Stimulated activated naive CD8-positive, alpha-beta T cell treated with anti-CD3 and anti-CD28 coated beads, Interleukin-15, Interleukin-2, amounts not matched to agents 100 ng/mL and 50 ng/mL, for 24 hours (primary cell): ENCODE measurements around the gene NFATC2.
A peak's percentile ranks its signal among the peaks of the same experiment; 100 is the strongest.

Experiments
- H3K27ac Mint-ChIP-seq: one replicate; pipeline ENCODE4 v1.8.0; 2021; ENCODE audit warnings: mild to moderate bottlenecking, mixed read lengths
- H3K27me3 Mint-ChIP-seq: one replicate; pipeline ENCODE4 v1.8.0; 2021; ENCODE audit warnings: mixed read lengths
- H3K36me3 Mint-ChIP-seq: one replicate; pipeline ENCODE4 v1.8.0; 2021; ENCODE audit warnings: low read depth, mixed read lengths
- H3K4me1 Mint-ChIP-seq: one replicate; pipeline ENCODE4 v1.8.0; 2021; ENCODE audit warnings: low read depth, mixed read lengths
- H3K4me3 Mint-ChIP-seq: one replicate; pipeline ENCODE4 v1.8.0; 2021; ENCODE audit warnings: mild to moderate bottlenecking, mixed read lengths
- H3K9me3 Mint-ChIP-seq: one replicate; pipeline ENCODE4 v1.8.0; 2021; ENCODE audit warnings: mixed read lengths

Gene NFATC2

GRCh38 chr20:51447097-51447764 is 95.3 kb downstream of the NFATC2 start:
- Mint-ChIP-seq H3K27me3 (no peaks in the 10 kb centered on the region), H3K36me3 (peaks cover 70% of the 10 kb centered on the region), H3K4me1 (peaks cover 34% of the 10 kb centered on the region), H3K4me3 (no peak overlapping the region), H3K9me3 (no peaks in the 10 kb centered on the region), H3K27ac (peak overlapping the region; percentile 67)

DNA sequence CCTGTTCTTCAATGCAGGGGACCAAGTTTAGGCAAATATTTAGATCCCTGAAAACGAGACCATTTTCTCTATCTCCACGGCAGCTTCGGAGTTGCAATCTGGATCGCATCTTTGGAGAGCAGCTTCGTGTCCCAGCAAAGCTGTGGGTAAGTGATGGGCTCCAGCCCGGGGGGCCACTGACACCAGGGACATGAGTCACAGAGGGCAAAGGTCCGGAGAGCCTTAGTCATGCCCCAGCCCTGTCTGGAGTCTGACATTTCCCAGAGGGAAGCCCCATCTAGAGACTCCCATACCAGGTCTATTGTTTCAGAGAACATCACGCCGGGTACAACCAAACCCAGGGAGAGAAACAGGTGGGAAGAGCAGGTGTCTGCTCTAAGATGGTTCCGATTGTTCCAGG is 95.9 kb downstream of the NFATC2 start:
- Mint-ChIP-seq H3K27me3 (no peaks in the 10 kb centered on the region), H3K27ac (no peak overlapping the region), H3K36me3 (peaks cover 67% of the 10 kb centered on the region), H3K9me3 (no peaks in the 10 kb centered on the region), H3K4me3 (no peak overlapping the region), H3K4me1 (peaks cover 34% of the 10 kb centered on the region)

- no peak overlapping the region for H3K27ac Mint-ChIP-seq
- H3K9me3 Mint-ChIP-seq, result no peaks in the 10 kb centered on the region
- H3K4me1 Mint-ChIP-seq, result peaks cover 34% of the 10 kb centered on the region
- no peak overlapping the region for H3K4me3 Mint-ChIP-seq
- peaks cover 65% of the 10 kb centered on the region for H3K36me3 Mint-ChIP-seq
- no peaks in the 10 kb centered on the region for H3K27me3 Mint-ChIP-seq
Measured at GRCh38 chr20:51446230-51446629, 96.3 kb downstream of the NFATC2 start.

DNA sequence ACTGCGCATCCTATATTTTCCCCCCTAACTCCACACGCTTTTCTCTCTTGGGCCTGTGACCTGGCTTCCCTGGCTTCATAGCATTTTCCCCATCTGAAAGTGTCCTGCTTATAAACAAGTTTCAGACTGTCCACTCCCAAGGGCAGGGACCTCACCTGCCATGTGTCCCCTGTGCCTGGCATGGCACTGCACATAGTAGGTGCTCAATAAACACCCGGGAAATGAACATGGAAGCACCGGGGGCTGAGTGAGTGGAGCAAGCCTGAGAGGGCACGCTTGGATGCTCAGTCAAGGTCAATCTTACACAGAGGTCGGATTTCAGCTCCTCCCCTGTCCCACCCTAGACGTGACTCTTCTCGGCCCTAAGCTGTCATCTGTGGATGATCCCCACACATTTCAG is 96.9 kb downstream of the NFATC2 start:
- peaks cover 66% of the 10 kb centered on the region for H3K36me3 Mint-ChIP-seq
- H3K27me3 Mint-ChIP-seq, result no peaks in the 10 kb centered on the region
- no peaks in the 10 kb centered on the region for H3K9me3 Mint-ChIP-seq
- H3K4me3 Mint-ChIP-seq, result no peak overlapping the region
- no peak overlapping the region for H3K27ac Mint-ChIP-seq
- H3K4me1 Mint-ChIP-seq, result peaks cover 37% of the 10 kb centered on the region

GRCh38 chr20:51444922-51445438 is 97.5 kb downstream of the NFATC2 start:
- no peaks in the 10 kb centered on the region for H3K27me3 Mint-ChIP-seq
- peaks cover 69% of the 10 kb centered on the region for H3K36me3 Mint-ChIP-seq
- H3K4me3 Mint-ChIP-seq, result no peak overlapping the region
- H3K27ac Mint-ChIP-seq, result peak overlapping the region; percentile 52
- H3K4me1 Mint-ChIP-seq, result peaks cover 41% of the 10 kb centered on the region
- no peaks in the 10 kb centered on the region for H3K9me3 Mint-ChIP-seq

DNA sequence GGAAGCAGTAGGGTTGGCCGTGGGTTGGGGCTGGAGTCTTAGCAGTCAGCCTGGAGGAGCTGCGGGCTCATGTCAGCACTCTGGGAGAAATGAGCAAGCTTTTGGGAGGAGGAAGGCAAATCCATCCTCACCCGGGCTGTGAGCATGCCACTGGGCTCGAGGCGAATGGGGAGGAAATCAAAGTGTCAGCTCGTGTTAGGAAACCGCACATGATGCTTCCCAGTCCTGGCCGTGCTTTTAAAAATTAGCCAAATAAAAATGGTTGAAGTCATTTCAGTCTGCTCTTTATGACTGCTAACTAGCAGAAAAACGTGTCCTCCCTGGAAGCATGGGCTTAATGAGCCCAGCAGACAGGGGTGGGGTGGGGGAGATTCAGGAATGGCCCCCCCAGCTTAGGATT is 98.1 kb downstream of the NFATC2 start:
- H3K4me1 Mint-ChIP-seq, result peaks cover 45% of the 10 kb centered on the region
- no peaks in the 10 kb centered on the region for H3K9me3 Mint-ChIP-seq
- peak overlapping the region; percentile 52 for H3K27ac Mint-ChIP-seq
- no peak overlapping the region for H3K4me3 Mint-ChIP-seq
- no peaks in the 10 kb centered on the region for H3K27me3 Mint-ChIP-seq
- H3K36me3 Mint-ChIP-seq, result peaks cover 68% of the 10 kb centered on the region

- no peaks in the 10 kb centered on the region for H3K27me3 Mint-ChIP-seq
- peaks cover 74% of the 10 kb centered on the region for H3K36me3 Mint-ChIP-seq
- peaks cover 52% of the 10 kb centered on the region for H3K4me1 Mint-ChIP-seq
- no peaks in the 10 kb centered on the region for H3K9me3 Mint-ChIP-seq
- H3K4me3 Mint-ChIP-seq, result no peak overlapping the region
- no peak overlapping the region for H3K27ac Mint-ChIP-seq
Measured at GRCh38 chr20:51442602-51443001, 99.9 kb downstream of the NFATC2 start.

GRCh38 chr20:51440589-51440988 is 101.9 kb downstream of the NFATC2 start:
- Mint-ChIP-seq H3K27ac (no peak overlapping the region), H3K9me3 (no peaks in the 10 kb centered on the region), H3K4me3 (no peak overlapping the region), H3K27me3 (no peaks in the 10 kb centered on the region), H3K36me3 (peaks cover 65% of the 10 kb centered on the region), H3K4me1 (peaks cover 39% of the 10 kb centered on the region)

GRCh38 chr20:51439160-51439689 is 103.3 kb downstream of the NFATC2 start:
- Mint-ChIP-seq H3K4me3 (no peak overlapping the region), H3K36me3 (peaks cover 66% of the 10 kb centered on the region), H3K4me1 (peaks cover 38% of the 10 kb centered on the region), H3K27ac (no peak overlapping the region), H3K9me3 (no peaks in the 10 kb centered on the region), H3K27me3 (no peaks in the 10 kb centered on the region)

- H3K36me3 Mint-ChIP-seq, result peaks cover 60% of the 10 kb centered on the region
- no peak overlapping the region for H3K4me3 Mint-ChIP-seq
- H3K9me3 Mint-ChIP-seq, result no peaks in the 10 kb centered on the region
- H3K4me1 Mint-ChIP-seq, result peaks cover 39% of the 10 kb centered on the region
- H3K27me3 Mint-ChIP-seq, result no peaks in the 10 kb centered on the region
- no peak overlapping the region for H3K27ac Mint-ChIP-seq
Measured at GRCh38 chr20:51438136-51438535, 104.4 kb downstream of the NFATC2 start.

DNA sequence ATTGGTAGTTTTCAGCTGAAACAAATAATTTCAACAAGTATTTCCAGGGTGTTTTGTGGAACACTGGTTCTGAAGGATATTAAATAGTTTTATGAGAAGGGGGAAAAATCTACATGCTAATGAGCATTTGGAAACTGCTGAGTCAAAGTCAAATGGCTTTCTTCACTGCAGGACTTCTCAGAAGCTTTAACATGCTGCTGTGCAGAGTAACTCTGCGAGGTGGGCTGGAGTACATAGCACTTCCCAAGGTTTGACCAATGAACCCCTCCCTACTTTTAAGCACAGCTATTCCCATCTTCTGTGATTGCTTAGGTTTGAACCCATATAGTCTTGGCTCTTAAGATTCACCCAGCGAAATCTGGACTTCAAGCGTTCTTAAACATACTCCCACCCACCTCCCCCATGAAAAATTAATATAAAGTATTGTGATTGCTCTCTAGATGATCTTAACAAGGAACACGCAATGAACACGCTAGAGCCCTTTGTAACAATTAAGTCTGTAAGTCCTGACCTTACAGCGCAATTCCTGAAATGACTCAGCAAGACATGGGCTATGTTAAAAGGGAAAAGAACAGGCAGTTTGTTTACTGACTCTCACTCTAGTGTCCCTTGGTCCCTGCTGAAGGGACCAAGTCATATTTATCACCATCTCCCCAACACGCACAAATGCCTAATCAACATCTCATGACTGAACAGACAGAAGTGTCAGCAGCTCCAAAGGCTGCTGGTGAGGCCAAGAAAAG is 105.2 kb downstream of the NFATC2 start:
- peaks cover 61% of the 10 kb centered on the region for H3K36me3 Mint-ChIP-seq
- no peaks in the 10 kb centered on the region for H3K27me3 Mint-ChIP-seq
- H3K4me3 Mint-ChIP-seq, result no peak overlapping the region
- H3K27ac Mint-ChIP-seq, result peak overlapping the region; percentile 42
- peaks cover 42% of the 10 kb centered on the region for H3K4me1 Mint-ChIP-seq
- no peaks in the 10 kb centered on the region for H3K9me3 Mint-ChIP-seq

DNA sequence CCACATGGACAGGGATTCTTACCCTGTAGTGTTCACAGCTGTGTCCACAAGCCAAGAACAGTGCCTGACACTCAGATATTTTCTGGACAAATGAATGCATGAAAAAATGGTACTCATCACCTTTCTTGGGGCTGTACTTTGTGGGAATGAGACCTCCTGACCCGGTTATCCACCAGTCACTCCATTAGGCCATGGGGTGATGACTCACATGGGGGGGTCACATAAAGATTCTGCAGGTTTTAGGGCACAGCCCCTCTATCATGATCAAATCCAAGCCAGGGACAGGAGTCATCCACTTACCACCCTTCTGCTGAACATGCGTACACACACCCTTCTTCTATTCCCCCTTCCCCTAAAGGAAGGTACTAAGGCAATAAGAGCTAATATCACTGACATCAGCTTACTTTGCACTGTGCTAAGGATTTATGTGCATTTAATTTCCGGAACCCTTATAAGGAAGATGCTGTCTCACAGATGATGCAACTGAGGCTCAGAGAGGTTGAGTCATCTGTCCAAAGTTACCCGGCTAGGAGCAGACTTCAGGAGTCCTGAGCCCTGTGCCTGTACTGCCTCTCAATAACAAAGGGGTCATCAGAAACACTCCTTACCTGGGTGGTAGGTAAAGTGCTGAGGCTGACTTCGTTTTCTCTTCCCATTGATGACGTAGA is 107.8 kb downstream of the NFATC2 start:
- Mint-ChIP-seq H3K36me3 (peaks cover 66% of the 10 kb centered on the region), H3K27me3 (no peaks in the 10 kb centered on the region), H3K4me3 (no peak overlapping the region), H3K27ac (peak overlapping the region; percentile 67), H3K4me1 (peaks cover 52% of the 10 kb centered on the region), H3K9me3 (no peaks in the 10 kb centered on the region)

- no peak overlapping the region for H3K4me3 Mint-ChIP-seq
Measured at GRCh38 chr20:51434026-51434425, 108.5 kb downstream of the NFATC2 start.

DNA sequence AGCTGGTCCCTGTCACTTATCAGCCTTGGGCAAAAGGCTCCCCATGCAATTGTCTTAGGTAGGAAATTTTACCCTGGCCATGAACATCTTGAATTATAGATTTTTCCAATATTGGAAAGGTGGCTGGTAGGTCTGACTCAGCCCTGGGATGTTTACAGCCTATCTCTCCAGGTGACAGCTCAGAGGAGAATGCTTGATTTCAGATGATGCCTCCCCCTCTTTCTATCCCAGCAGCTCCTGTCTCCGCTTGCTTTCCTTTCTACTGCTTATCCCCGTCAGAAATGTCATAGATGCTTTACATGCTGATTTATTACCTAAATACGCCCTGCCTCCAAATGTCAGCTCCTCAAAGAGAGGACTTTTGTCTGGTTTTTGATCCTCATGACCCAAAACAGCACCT is 109.6 kb downstream of the NFATC2 start:
- H3K4me1 Mint-ChIP-seq, result peaks cover 58% of the 10 kb centered on the region
- H3K27ac Mint-ChIP-seq, result no peak overlapping the region
- H3K36me3 Mint-ChIP-seq, result peaks cover 64% of the 10 kb centered on the region

More at GRCh38 chr20:51434026-51434425, 108.5 kb downstream of the NFATC2 start:
- Mint-ChIP-seq H3K9me3 (no peaks in the 10 kb centered on the region), H3K27ac (no peak overlapping the region), H3K27me3 (no peaks in the 10 kb centered on the region), H3K4me1 (peaks cover 55% of the 10 kb centered on the region), H3K36me3 (peaks cover 66% of the 10 kb centered on the region)

DNA sequence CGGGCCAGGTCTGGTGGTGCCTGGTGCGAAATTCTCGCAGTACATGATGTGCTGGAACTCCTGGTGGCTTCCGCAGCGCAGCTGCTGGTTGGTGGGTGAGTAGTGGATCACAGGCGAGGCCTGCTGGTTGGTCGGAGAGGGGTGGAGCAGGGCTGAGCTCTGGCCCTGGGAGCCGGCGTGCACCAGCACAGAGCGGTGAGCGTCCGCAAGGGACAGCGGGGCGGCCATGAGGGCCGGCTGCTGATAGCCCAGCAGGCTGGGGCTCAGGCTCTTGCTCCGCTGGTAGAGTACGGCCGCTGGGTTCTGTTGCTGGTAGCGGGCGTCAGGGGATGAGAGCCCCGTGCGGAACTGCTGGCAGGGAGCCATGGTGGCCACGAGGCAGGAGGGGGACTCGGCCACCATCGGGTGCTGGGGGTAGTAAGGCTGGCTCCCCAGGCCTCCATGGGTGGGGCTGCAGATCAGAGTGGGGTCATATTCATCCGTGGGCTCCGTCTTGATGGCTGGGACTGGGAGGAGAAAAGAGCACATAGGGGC is 110.2 kb downstream of the NFATC2 start:
- Mint-ChIP-seq H3K27me3 (no peaks in the 10 kb centered on the region), H3K4me1 (peaks cover 59% of the 10 kb centered on the region), H3K36me3 (peaks cover 65% of the 10 kb centered on the region), H3K4me3 (no peak overlapping the region), H3K9me3 (no peaks in the 10 kb centered on the region), H3K27ac (no peak overlapping the region)

More for the DNA sequence above, 109.6 kb downstream of the NFATC2 start:
- Mint-ChIP-seq H3K9me3 (no peaks in the 10 kb centered on the region), H3K27me3 (no peaks in the 10 kb centered on the region), H3K4me3 (no peak overlapping the region)
